Neutrophil (primary cell): ENCODE data around the gene C5orf63.
"Not testable (repeated sequence)": the region's sequence is repeated elsewhere in the genome, so short reads cannot be mapped to it uniquely, and the experiment has no call there.

Experiments used
- H3K27ac ChIP-seq: fragments of 200-600 bp; sonication (generic); 2 replicates; pipeline ENCODE4 v1.5.1; 2016; ENCODE audit warnings: mild to moderate bottlenecking, moderate library complexity
- H3K27me3 ChIP-seq: fragments of 200-600 bp; sonication (generic); 2 replicates; pipeline ENCODE4 v1.6.0; 2016; ENCODE audit warnings: mild to moderate bottlenecking
- H3K36me3 ChIP-seq: fragments of 200-600 bp; sonication (generic); 2 replicates; pipeline ENCODE4 v1.5.1; 2017
- H3K4me1 ChIP-seq, 2 experiments: fragments of 200-600 bp in 1 of 2; sonication (generic) in 1 of 2; 1 replicate in 1 of 2; 2 replicates in 1 of 2; pipeline versions ENCODE4 v1.5.1 to v1.6.1; 2013 to 2016; ENCODE audit warnings: low read depth in 1 of 2, low read length in 1 of 2, mild to moderate bottlenecking in 1 of 2, moderate library complexity in 1 of 2; ENCODE audit not compliant: control insufficient read depth in 1 of 2, insufficient read depth in 1 of 2
- H3K4me3 ChIP-seq, 2 experiments: fragments of 200-600 bp in 1 of 2; sonication (generic) in 1 of 2; 1 replicate in 1 of 2; 2 replicates in 1 of 2; pipeline ENCODE4 v1.5.1; 2013 to 2016; ENCODE audit warnings: low read depth in 1 of 2, low read length in 1 of 2, mild to moderate bottlenecking in 1 of 2, moderate library complexity in 1 of 2
- H3K9me3 ChIP-seq: fragments of 200-600 bp; sonication (generic); 2 replicates; pipeline ENCODE4 v1.5.1; 2016
- CTCF ChIP-seq: fragments of 200-600 bp; sonication (generic); IDR thresholded peaks from 2 replicates; pipeline ENCODE4 v1.5.1; 2016; ENCODE audit warnings: antibody characterized with exemption

C5orf63 gene

GRCh38 chr5:127061956-127062355, 11.3 kb downstream of the C5orf63 start:
- H3K9me3 ChIP-seq: no peaks in the 10 kb centered on the region
- H3K4me3 ChIP-seq: no peak overlapping the region
- no peak overlapping the region for H3K27ac ChIP-seq
- peaks cover 0 to 2% of the 10 kb centered on the region in 2 experiments for H3K4me1 ChIP-seq
- no peaks in the 10 kb centered on the region for H3K36me3 ChIP-seq
- TF ChIP-seq CTCF: no peak
- H3K27me3 ChIP-seq: no peaks in the 10 kb centered on the region

GRCh38 chr5:127061537-127061936, 11.8 kb downstream of the C5orf63 start:
- H3K4me1 ChIP-seq: peaks cover 1 to 6% of the 10 kb centered on the region in 2 experiments
- no peaks in the 10 kb centered on the region for H3K36me3 ChIP-seq

GRCh38 chr5:127060470-127060985, 12.8 kb downstream of the C5orf63 start:
- Histone ChIP-seq H3K4me1 (peaks cover 9 to 16% of the 10 kb centered on the region in 2 experiments), H3K27ac (no peak overlapping the region), H3K4me3 (no peak overlapping the region), H3K9me3 (no peaks in the 10 kb centered on the region), H3K27me3 (no peaks in the 10 kb centered on the region), H3K36me3 (no peaks in the 10 kb centered on the region)
- no peak for TF ChIP-seq CTCF

More at GRCh38 chr5:127061537-127061936, 11.8 kb downstream of the C5orf63 start:
- no peak overlapping the region for H3K4me3 ChIP-seq
- no peak overlapping the region for H3K27ac ChIP-seq
- no peak for TF ChIP-seq CTCF
- no peaks in the 10 kb centered on the region for H3K27me3 ChIP-seq
- no peaks in the 10 kb centered on the region for H3K9me3 ChIP-seq

- no peak overlapping the region for H3K4me3 ChIP-seq
- H3K27ac ChIP-seq: no peak overlapping the region
- no peaks in the 10 kb centered on the region for H3K36me3 ChIP-seq
- TF ChIP-seq CTCF: no peak
- peaks cover 9 to 16% of the 10 kb centered on the region in 2 experiments for H3K4me1 ChIP-seq
- no peaks in the 10 kb centered on the region for H3K9me3 ChIP-seq
- H3K27me3 ChIP-seq: no peaks in the 10 kb centered on the region
Measured at GRCh38 chr5:127056896-127057295, 16.4 kb downstream of the C5orf63 start.

GRCh38 chr5:127055880-127056653, 17.2 kb downstream of the C5orf63 start:
- TF ChIP-seq CTCF: no peak
- Histone ChIP-seq H3K36me3 (no peaks in the 10 kb centered on the region), H3K27ac (no peak overlapping the region), H3K4me3 (no peak overlapping the region), H3K27me3 (no peaks in the 10 kb centered on the region), H3K4me1 (peaks cover 9 to 16% of the 10 kb centered on the region in 2 experiments), H3K9me3 (no peaks in the 10 kb centered on the region)

GRCh38 chr5:127053551-127053950, 19.8 kb downstream of the C5orf63 start:
- H3K27me3 ChIP-seq, H3K4me3 ChIP-seq, H3K9me3 ChIP-seq, H3K36me3 ChIP-seq, H3K27ac ChIP-seq: not testable (repeated sequence)
- peaks cover 9 to 16% of the 10 kb centered on the region in 2 experiments for H3K4me1 ChIP-seq
